GM12865 (cell line): ENCODE measurements around the gene FGL2.
A peak's percentile ranks its signal among the peaks of the same experiment; 100 is the strongest.

Source experiments
- DNase-seq: peaks from one replicate; pipeline ENCODE4 v3.0.0; 2010; ENCODE audit warnings: low read depth
- H3K4me3 ChIP-seq: 2 replicates; pipeline ENCODE4 v1.5.1; 2011; ENCODE audit warnings: mild to moderate bottlenecking, low read depth, low read length, control low read depth
- CTCF ChIP-seq: IDR thresholded peaks from 2 replicates; pipeline ENCODE4 v1.5.1; 2011; ENCODE audit warnings: low read length, control low read depth, low read depth, inconsistent platforms; ENCODE audit not compliant: insufficient read depth; ENCODE audit errors: missing control alignments

Gene FGL2

GRCh38 chr7:77209479-77210139 is 10.0 kb upstream of the FGL2 start:
- DNase-seq: peak; percentile 18
- TF ChIP-seq CTCF: no peak
- no peak overlapping the region for H3K4me3 ChIP-seq

- DNase-seq: no peak
- no peak for TF ChIP-seq CTCF
- no peak overlapping the region for H3K4me3 ChIP-seq
Measured at GRCh38 chr7:77208416-77208815, 8.8 kb upstream of the FGL2 start.

- no peak for DNase-seq
- no peak overlapping the region for H3K4me3 ChIP-seq
- TF ChIP-seq CTCF: no peak
Measured at GRCh38 chr7:77205706-77206105, 6.1 kb upstream of the FGL2 start.

GRCh38 chr7:77202481-77202976 is 2.9 kb upstream of the FGL2 start:
- DNase-seq: peak; percentile 91
- H3K4me3 ChIP-seq: 0 out of 2 replicates have a peak overlapping the region, but pooled peaks have one; percentile 16
- TF ChIP-seq CTCF: no peak

DNA sequence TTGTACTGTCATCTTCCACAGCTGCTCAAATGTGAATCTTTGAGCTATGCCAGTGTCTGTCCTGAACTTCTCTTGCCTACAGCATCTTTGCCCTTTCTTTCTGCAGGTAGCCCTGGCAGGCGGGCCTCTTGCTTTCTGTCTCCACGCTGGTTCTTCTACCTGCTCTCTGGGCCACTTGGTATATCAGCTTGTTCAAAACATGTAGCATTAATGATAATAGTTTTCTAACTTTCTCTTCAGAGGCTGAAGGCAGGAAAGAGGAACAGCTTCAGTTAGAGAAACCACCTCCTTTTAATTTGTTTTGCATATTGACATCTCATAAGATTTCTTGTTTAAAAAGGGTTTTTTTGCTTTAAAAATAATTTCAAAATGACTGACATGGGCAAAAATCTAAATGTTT is 923 bp upstream of the FGL2 start:
- no peak for TF ChIP-seq CTCF
- DNase-seq: peak; percentile 16
- no peak overlapping the region for H3K4me3 ChIP-seq

DNA sequence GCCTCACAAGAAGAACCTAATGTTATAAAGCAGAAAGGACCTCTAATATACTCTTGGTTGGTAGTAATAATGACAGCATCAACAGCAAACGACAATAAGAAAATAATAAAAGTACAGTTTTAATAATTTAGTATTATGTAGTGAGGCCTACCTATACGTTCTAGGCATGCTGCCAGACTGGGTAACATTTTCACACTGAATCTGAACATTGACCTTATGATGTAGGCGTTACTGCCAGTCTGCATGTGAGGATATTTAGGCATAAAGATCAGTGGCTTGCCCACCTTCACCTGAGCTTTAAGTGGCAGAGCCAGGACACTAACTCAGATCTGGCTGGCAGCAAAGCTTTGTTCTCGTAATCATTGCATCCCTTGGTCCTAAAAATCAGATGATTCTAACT is 2.5 kb downstream of the FGL2 start:
- DNase-seq: no peak
- H3K4me3 ChIP-seq: no peak overlapping the region
- TF ChIP-seq CTCF: no peak
